Gastrocnemius medialis (tissue), 4 donors: ENCODE measurements around the gene TBKBP1. TPM values are rescaled to one million over a fixed set of nuclear protein-coding genes. Genes with fewer than 3 reads are reported as not detected.
A peak's percentile ranks its signal among the peaks of the same experiment; 100 is the strongest.

Source experiments
- ATAC-seq, 2 donors: fragments of 150-250 bp; one replicate each; pipeline ENCODE4 v1.9.1; 2016
- DNase-seq, 2 donors: peaks; one replicate each; pipeline ENCODE4 v3.0.0-alpha.2; 2019
- H3K27ac ChIP-seq, 4 donors: fragments of 200-600 bp; sonication (generic); 1 replicate in 1 of 4; 2 replicates in 3 of 4; pipeline ENCODE4 v1.5.1; 2016 to 2018; ENCODE audit warnings: mild to moderate bottlenecking in 2 of 4, moderate library complexity in 1 of 4
- H3K27me3 ChIP-seq, 3 donors: fragments of 200-600 bp; sonication (generic) in 2 of 3; 1 replicate in 1 of 3; 2 replicates in 2 of 3; pipeline versions ENCODE4 v1.5.1 to v1.6.0; 2016 to 2019; ENCODE audit warnings: mild to moderate bottlenecking in 1 of 3, moderate library complexity in 1 of 3
- H3K36me3 ChIP-seq, 2 donors: fragments of 200-600 bp; sonication (generic) in 1 of 2; one replicate each; pipeline ENCODE4 v1.5.1; 2017 to 2018
- H3K4me1 ChIP-seq, 2 donors: fragments of 200-600 bp; sonication (generic) in 1 of 2; one replicate each; pipeline ENCODE4 v1.5.1; 2016 to 2017; ENCODE audit warnings: mild to moderate bottlenecking in 2 of 2
- H3K4me3 ChIP-seq, 4 donors: fragments of 200-600 bp; sonication (generic) in 3 of 4; 1 replicate in 1 of 4; 2 replicates in 3 of 4; pipeline ENCODE4 v1.5.1; 2016 to 2019; ENCODE audit warnings: mild to moderate bottlenecking in 2 of 4
- H3K9me3 ChIP-seq, 3 donors: fragments of 200-600 bp; sonication (generic) in 2 of 3; 1 replicate in 1 of 3; 2 replicates in 2 of 3; pipeline ENCODE4 v1.5.1; 2016 to 2019
- POLR2A ChIP-seq, 2 donors: fragments of 450-650 bp; IDR thresholded peaks; one replicate each; pipeline ENCODE4 v1.6.1; 2017; ENCODE audit warnings: antibody characterized with exemption in 2 of 2, mild to moderate bottlenecking in 2 of 2, moderate library complexity in 2 of 2
- in situ Hi-C, 4 donors: fragments of 200-750 bp; cut with MboI; loops; one replicate each; pipeline versions ENCODE4 v1.15.0 to v1.8.0; 2017; ENCODE audit warnings: low sequenced_read_pairs in 4 of 4
- intact Hi-C: fragments of 100-400 bp; cut with DNase I; formaldehyde crosslinking; loops from one replicate; pipeline ENCODE4 v1.15.1; 2023; ENCODE audit warnings: low total_unique reads
- total RNA-seq, 4 donors: library from RNA; depleted of rRNA; stranded (reverse); fragments of >200 nt; gene quantifications; one replicate each; pipeline versions ENCODE4 v1.1.0 to v1.2.3, GENCODE V29; 2016
- TF ChIP-seq, protein P1 (sequence below), 5 experiments: fragments of 450-650 bp in 3 of 5; fragments of 200-600 bp in 2 of 5; sonication (generic) in 2 of 5; IDR thresholded peaks in 4 of 5; conservative IDR thresholded peaks in 1 of 5; 1 replicate in 4 of 5; 2 replicates in 1 of 5; pipeline ENCODE4 v1.5.1; 2016 to 2019; ENCODE audit warnings: antibody characterized with exemption in 5 of 5, mild to moderate bottlenecking in 3 of 5, moderate library complexity in 3 of 5

TBKBP1 gene
- total RNA-seq, 4 donors from 2014 or later: 15.9 to 28.0 (median 23.0) TPM

DNA sequence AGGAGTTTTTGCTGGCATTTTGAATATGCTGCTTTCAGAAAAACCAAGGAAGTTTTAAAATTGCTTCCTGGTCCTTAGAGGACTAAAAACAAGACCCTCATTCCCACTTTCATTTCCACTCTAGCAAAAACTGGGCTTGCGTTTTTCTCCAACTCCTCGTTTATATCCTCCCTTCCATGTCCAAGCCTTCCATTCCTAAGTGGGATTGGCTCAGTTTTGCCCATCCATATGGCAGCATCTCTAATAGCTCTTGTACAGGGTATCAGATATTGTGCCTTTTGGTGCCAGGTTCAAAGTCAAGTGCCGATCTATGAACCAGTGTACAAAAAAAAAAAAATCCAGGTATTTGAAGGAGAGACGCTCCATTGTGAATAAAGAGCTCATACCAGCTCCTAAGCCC, 9.9 kb upstream of the TBKBP1 start:
- no peak overlapping the region for H3K4me3 ChIP-seq
- intact Hi-C loops: no loop called here
- in situ Hi-C loops: no loop called here
- no peak for DNase-seq
- no peak overlapping the region for H3K27ac ChIP-seq
- no peaks in the 10 kb centered on the region for H3K9me3 ChIP-seq
- ATAC-seq: no peak
- H3K4me1 ChIP-seq: peaks cover 23 to 30% of the 10 kb centered on the region in 2 donors
- H3K27me3 ChIP-seq: no peaks in the 10 kb centered on the region
- peaks cover 3 to 52% of the 10 kb centered on the region in 2 donors for H3K36me3 ChIP-seq
- TF ChIP-seq, protein P1, sequence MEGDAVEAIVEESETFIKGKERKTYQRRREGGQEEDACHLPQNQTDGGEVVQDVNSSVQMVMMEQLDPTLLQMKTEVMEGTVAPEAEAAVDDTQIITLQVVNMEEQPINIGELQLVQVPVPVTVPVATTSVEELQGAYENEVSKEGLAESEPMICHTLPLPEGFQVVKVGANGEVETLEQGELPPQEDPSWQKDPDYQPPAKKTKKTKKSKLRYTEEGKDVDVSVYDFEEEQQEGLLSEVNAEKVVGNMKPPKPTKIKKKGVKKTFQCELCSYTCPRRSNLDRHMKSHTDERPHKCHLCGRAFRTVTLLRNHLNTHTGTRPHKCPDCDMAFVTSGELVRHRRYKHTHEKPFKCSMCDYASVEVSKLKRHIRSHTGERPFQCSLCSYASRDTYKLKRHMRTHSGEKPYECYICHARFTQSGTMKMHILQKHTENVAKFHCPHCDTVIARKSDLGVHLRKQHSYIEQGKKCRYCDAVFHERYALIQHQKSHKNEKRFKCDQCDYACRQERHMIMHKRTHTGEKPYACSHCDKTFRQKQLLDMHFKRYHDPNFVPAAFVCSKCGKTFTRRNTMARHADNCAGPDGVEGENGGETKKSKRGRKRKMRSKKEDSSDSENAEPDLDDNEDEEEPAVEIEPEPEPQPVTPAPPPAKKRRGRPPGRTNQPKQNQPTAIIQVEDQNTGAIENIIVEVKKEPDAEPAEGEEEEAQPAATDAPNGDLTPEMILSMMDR (IDR thresholded peaks at IDR 0.05 in 4 of 5, conservative IDR thresholded peaks at IDR 0.05 in 1 of 5): no peak
- TF ChIP-seq POLR2A (IDR thresholded peaks at IDR 0.05): no peak

DNA sequence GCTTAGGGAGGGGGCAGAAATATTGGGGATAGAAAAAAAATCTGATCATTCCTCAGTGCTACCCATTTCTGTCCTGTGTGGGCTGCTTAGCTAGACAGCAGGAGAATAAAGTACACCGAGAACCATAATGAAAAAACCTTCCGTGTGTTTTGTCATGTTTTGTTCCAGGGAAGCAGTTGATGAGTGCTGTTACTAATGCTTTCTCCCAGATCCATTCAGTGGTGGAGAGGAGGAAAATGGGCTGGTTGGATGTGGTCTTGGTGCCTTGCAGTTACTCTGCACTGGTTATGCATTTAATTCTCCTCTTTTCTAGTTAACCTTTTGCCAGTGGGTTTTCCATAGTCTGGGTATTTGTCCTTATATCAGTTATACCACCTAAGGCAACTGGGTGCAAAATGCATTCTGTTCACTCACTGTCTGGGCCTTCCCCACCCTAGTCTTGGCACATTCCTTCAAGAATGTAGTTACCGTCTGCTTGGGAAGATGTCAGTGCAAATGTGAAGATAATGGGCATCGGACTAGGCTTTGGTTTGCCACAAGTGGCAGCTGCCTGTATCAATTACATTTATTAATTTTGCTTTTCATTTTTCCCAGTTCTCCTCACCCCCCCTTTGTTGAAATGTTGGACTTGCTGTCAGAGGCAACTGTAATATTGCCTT, 9.3 kb upstream of the TBKBP1 start:
- TF ChIP-seq, protein P1 (IDR thresholded peaks at IDR 0.05 in 4 of 5, conservative IDR thresholded peaks at IDR 0.05 in 1 of 5): no peak
- TF ChIP-seq POLR2A (IDR thresholded peaks at IDR 0.05): no peak
- Histone ChIP-seq H3K9me3 (no peaks in the 10 kb centered on the region), H3K27me3 (no peaks in the 10 kb centered on the region), H3K4me1 (peaks cover 23 to 30% of the 10 kb centered on the region in 2 donors), H3K4me3 (no peak overlapping the region), H3K36me3 (peaks cover 3 to 46% of the 10 kb centered on the region in 2 donors), H3K27ac (peak overlapping the region in 1 of 4 donors; percentile 27)
- intact Hi-C loops (no loop called here), in situ Hi-C loops (no loop called here)
- ATAC-seq: no peak
- no peak for DNase-seq

DNA sequence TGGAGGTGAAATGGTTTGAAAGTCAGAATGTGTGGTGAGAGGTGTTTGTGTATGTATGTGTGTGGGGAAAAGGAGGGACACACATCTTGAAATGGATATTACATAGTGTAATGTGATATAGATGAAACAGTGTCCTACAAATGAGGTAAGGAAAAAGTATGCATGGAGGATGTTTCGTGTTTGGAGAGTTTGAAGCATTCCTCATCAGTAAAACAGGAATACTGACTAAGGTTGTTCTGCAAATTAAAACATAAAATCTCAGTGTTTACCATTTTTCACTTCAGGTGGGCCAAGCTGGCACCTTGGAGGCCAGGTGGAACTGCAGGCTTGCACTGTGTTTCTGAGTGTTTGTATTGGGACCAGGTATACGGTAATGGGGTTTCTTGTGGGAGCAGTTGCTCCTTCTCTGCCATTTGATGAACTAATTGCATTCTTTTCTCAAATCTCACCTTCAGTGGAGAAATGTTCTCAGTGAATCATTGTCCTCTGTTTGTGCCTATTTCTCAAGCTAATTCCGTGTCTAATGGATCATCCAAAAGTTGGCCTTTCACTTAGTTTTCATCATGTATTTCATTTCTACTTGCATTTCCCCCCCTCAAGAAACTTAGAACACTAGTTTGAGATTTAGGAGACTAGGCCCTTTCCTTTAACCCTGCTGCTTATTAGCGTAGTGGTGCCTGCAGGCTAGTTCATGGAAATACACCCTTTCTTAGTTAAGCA, 8.2 kb upstream of the TBKBP1 start:
- TF ChIP-seq, protein P1 (IDR thresholded peaks at IDR 0.05 in 4 of 5, conservative IDR thresholded peaks at IDR 0.05 in 1 of 5): no peak
- no peak for TF ChIP-seq POLR2A (IDR thresholded peaks at IDR 0.05)
- H3K27me3 ChIP-seq: no peaks in the 10 kb centered on the region
- DNase-seq (no peak), ATAC-seq (peak in 1 of 2 donors; percentile 25)
- H3K4me3 ChIP-seq: no peak overlapping the region
- no peaks in the 10 kb centered on the region for H3K9me3 ChIP-seq
- peak overlapping the region; percentile 27 to 52 (median 43) for H3K27ac ChIP-seq
- in situ Hi-C loops: no loop called here
- peaks cover 0 to 35% of the 10 kb centered on the region in 2 donors for H3K36me3 ChIP-seq
- H3K4me1 ChIP-seq: peaks cover 23 to 30% of the 10 kb centered on the region in 2 donors
- intact Hi-C loops: no loop called here

DNA sequence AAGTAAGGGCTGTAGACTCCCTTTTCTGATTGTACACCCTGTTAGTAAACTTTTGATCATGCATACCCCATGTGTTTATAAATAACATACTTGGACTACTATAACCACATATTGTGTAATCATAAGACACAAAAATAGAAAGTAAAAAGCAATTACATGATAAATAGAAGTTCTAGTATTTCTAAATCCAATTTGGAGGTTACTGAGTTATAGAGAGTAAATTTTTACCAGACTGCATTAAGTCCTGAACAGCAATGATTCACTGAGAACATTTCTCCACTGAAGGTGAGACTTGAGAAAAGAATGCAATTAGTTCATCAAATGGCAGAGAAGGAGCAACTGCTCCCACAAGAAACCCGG, 7.7 kb upstream of the TBKBP1 start:
- Histone ChIP-seq H3K27me3 (no peaks in the 10 kb centered on the region), H3K27ac (peak overlapping the region; percentile 27 to 52 (median 43)), H3K4me1 (peaks cover 23 to 30% of the 10 kb centered on the region in 2 donors), H3K36me3 (peaks cover 0 to 30% of the 10 kb centered on the region in 2 donors), H3K9me3 (no peaks in the 10 kb centered on the region), H3K4me3 (no peak overlapping the region)
- ATAC-seq (no peak), DNase-seq (no peak)
- in situ Hi-C loops (no loop called here), intact Hi-C loops (no loop called here)
- TF ChIP-seq, protein P1 (IDR thresholded peaks at IDR 0.05 in 4 of 5, conservative IDR thresholded peaks at IDR 0.05 in 1 of 5): no peak
